ENCODE measurements around the gene GTPBP1.

GTPBP1 gene

GRCh38 chr22:38730411-38730871, 24.7 kb downstream of the GTPBP1 start:
- H3K9me3 ChIP-seq (ENCODE audit: control insufficient read depth, low read length): no peaks in the 10 kb centered on the region
- H3K4me1 ChIP-seq: no peaks in the 10 kb centered on the region
- no peak overlapping the region for H3K4me2 ChIP-seq (ENCODE audit: low read length)
- no peak for TF ChIP-seq CTCF (IDR thresholded peaks at IDR 0.05)
- H2AFZ ChIP-seq: no peak overlapping the region
- no peaks in the 10 kb centered on the region for H3K27me3 ChIP-seq (ENCODE audit: control insufficient read depth, insufficient read depth, low read length)
- no peak overlapping the region for H3K27ac ChIP-seq
- H3K79me2 ChIP-seq: no peaks in the 10 kb centered on the region
- H3K36me3 ChIP-seq (ENCODE audit: control insufficient read depth, insufficient read depth, low read length): no peaks in the 10 kb centered on the region
- H3K9ac ChIP-seq: no peak overlapping the region
- H3K4me3 ChIP-seq (ENCODE audit: low read depth, low read length): no peak overlapping the region

- Histone ChIP-seq H3K27ac (no peak overlapping the region), H3K4me2 (ENCODE audit: low read length) (no peak overlapping the region), H3K4me1 (no peaks in the 10 kb centered on the region), H2AFZ (no peak overlapping the region), H3K4me3 (ENCODE audit: low read depth, low read length) (no peak overlapping the region), H3K9ac (no peak overlapping the region), H3K36me3 (ENCODE audit: control insufficient read depth, insufficient read depth, low read length) (no peaks in the 10 kb centered on the region), H3K79me2 (no peaks in the 10 kb centered on the region), H3K27me3 (ENCODE audit: control insufficient read depth, insufficient read depth, low read length) (no peaks in the 10 kb centered on the region), H3K9me3 (ENCODE audit: control insufficient read depth, low read length) (no peaks in the 10 kb centered on the region)
- TF ChIP-seq CTCF (IDR thresholded peaks at IDR 0.05): no peak
Observed at GRCh38 chr22:38731703-38732161, 26.0 kb downstream of the GTPBP1 start.

- no peak overlapping the region for H3K27ac ChIP-seq
- no peaks in the 10 kb centered on the region for H3K9me3 ChIP-seq (ENCODE audit: control insufficient read depth, low read length)
- no peaks in the 10 kb centered on the region for H3K36me3 ChIP-seq (ENCODE audit: control insufficient read depth, insufficient read depth, low read length)
- no peak overlapping the region for H3K4me2 ChIP-seq (ENCODE audit: low read length)
- no peaks in the 10 kb centered on the region for H3K79me2 ChIP-seq
- H3K4me3 ChIP-seq (ENCODE audit: low read depth, low read length): no peak overlapping the region
- H2AFZ ChIP-seq: no peak overlapping the region
- no peaks in the 10 kb centered on the region for H3K27me3 ChIP-seq (ENCODE audit: control insufficient read depth, insufficient read depth, low read length)
- H3K9ac ChIP-seq: no peak overlapping the region
- no peak for TF ChIP-seq CTCF (IDR thresholded peaks at IDR 0.05)
- no peaks in the 10 kb centered on the region for H3K4me1 ChIP-seq
Observed at GRCh38 chr22:38732251-38732815, 26.6 kb downstream of the GTPBP1 start.

GRCh38 chr22:38733329-38733723, 27.6 kb downstream of the GTPBP1 start:
- Histone ChIP-seq H2AFZ (no peak overlapping the region), H3K9ac (no peak overlapping the region), H3K27me3 (ENCODE audit: control insufficient read depth, insufficient read depth, low read length) (no peaks in the 10 kb centered on the region), H3K4me3 (ENCODE audit: low read depth, low read length) (no peak overlapping the region), H3K4me1 (no peaks in the 10 kb centered on the region), H3K4me2 (ENCODE audit: low read length) (no peak overlapping the region), H3K36me3 (ENCODE audit: control insufficient read depth, insufficient read depth, low read length) (no peaks in the 10 kb centered on the region), H3K79me2 (no peaks in the 10 kb centered on the region), H3K27ac (no peak overlapping the region), H3K9me3 (ENCODE audit: control insufficient read depth, low read length) (no peaks in the 10 kb centered on the region)
- peak; percentile 56 for TF ChIP-seq CTCF (IDR thresholded peaks at IDR 0.05)

GRCh38 chr22:38733724-38734381, 28.1 kb downstream of the GTPBP1 start:
- no peak overlapping the region for H3K4me2 ChIP-seq (ENCODE audit: low read length)
- H3K4me3 ChIP-seq (ENCODE audit: low read depth, low read length): no peak overlapping the region
- no peaks in the 10 kb centered on the region for H3K36me3 ChIP-seq (ENCODE audit: control insufficient read depth, insufficient read depth, low read length)
- no peak overlapping the region for H3K27ac ChIP-seq
- no peaks in the 10 kb centered on the region for H3K27me3 ChIP-seq (ENCODE audit: control insufficient read depth, insufficient read depth, low read length)
- no peaks in the 10 kb centered on the region for H3K79me2 ChIP-seq
- H2AFZ ChIP-seq: no peak overlapping the region
- H3K9me3 ChIP-seq (ENCODE audit: control insufficient read depth, low read length): no peaks in the 10 kb centered on the region
- no peak overlapping the region for H3K9ac ChIP-seq
- TF ChIP-seq CTCF (IDR thresholded peaks at IDR 0.05): no peak
- no peaks in the 10 kb centered on the region for H3K4me1 ChIP-seq

Measured in parathyroid adenoma (tissue), 2 donors.